ENCODE results near the gene LRRC25. TPM values are rescaled to one million over a fixed set of nuclear protein-coding genes. Genes with fewer than 3 reads are reported as not detected.
"Not testable (repeated sequence)": the region's sequence is repeated elsewhere in the genome, so short reads cannot be mapped to it uniquely, and the experiment has no call there.

The LRRC25 gene
- polyA plus RNA-seq, 2 of the 4 experiments (the other 2 are of a cell fraction): not detected

- no peak for ATAC-seq
- DNase-seq (ENCODE audit: low read depth in 1 of 2, low spot score in 1 of 2): no peak
- ChIA-PET POLR2A (interaction anchor here (1.2 kb wide), 1 partner anchor 29 kb away, joined by 7 read pairs; the partner anchor contains the start of gene GDF15), CTCF (interaction anchor here (1.2 to 7.3 kb wide), 3 partner anchors 31 to 54 kb away, joined by 3 to 37 read pairs (median 14); no protein-coding TSS in a partner anchor)
- Histone ChIP-seq H3K4me2 (no peak overlapping the region), H3K27ac (0 out of 6 replicates have a peak overlapping the region, but pooled peaks of 1 of the 2 experiments have one; percentile 3), H3K4me1 (no peaks in the 10 kb centered on the region), H3K9me3 (peaks cover 4% of the 10 kb centered on the region; the same call in 1 of the 3 replicates), H3K4me3 (no peak overlapping the region)
- FAIRE-seq: no peak
- no peak for TF ChIP-seq FOSB (CRISPR knock-in tag; IDR thresholded peaks at IDR 0.05)
- TF ChIP-seq HEYL (CRISPR knock-in tag; IDR thresholded peaks at IDR 0.05): no peak
- no peak for TF ChIP-seq HDAC2 (IDR thresholded peaks at IDR 0.05)
- 94% methylated on average over 2 of the region's 3 CpGs for WGBS (ENCODE audit: missing lambda C conversion rate)
These were observed 40.4 kb downstream of the LRRC25 start for GRCh38 chr19:18357041-18357440.

- DNase-seq (ENCODE audit: low read depth in 1 of 2, low spot score in 1 of 2); ATAC-seq; FAIRE-seq; H3K4me2 ChIP-seq; H3K4me3 ChIP-seq; H3K9me3 ChIP-seq; H3K4me1 ChIP-seq: not testable (repeated sequence)
- WGBS (ENCODE audit: missing lambda C conversion rate): 95% methylated on average over 7 of the region's 7 CpGs
- peak overlapping the region in 1 of 2 experiments; percentile 55; a peak in 1 of 6 replicates for H3K27ac ChIP-seq
- ChIA-PET POLR2A (interaction anchor here (0.6 to 1.7 kb wide), 2 partner anchors 31 to 49 kb away, joined by 6 read pairs; partner anchors contain the start of gene GDF15), CTCF (interaction anchor here (1.0 to 7.3 kb wide), 6 partner anchors 10 to 97 kb away, joined by 3 to 37 read pairs (median 4); no protein-coding TSS in a partner anchor)
These were observed 42.7 kb downstream of the LRRC25 start for GRCh38 chr19:18354743-18355142.

GRCh38 chr19:18353378-18354005 is 43.9 kb downstream of the LRRC25 start:
- POLR2A ChIA-PET: interaction anchor here (0.7 to 1.7 kb wide), 3 partner anchors 32 to 36 kb away, joined by 3 to 6 read pairs (median 3); partner anchors contain the start of gene GDF15
- 82% methylated on average over 8 of the region's 8 CpGs for WGBS (ENCODE audit: missing lambda C conversion rate)
- peaks cover 4% of the 10 kb centered on the region; the same call in 1 of the 3 replicates for H3K9me3 ChIP-seq
- ATAC-seq: no peak
- TF ChIP-seq EHMT2 (IDR thresholded peaks at IDR 0.05; ENCODE audit: low read depth) (no peak), CEBPB (IDR thresholded peaks at IDR 0.05) (peak; percentile 56 to 79; a peak in 3 of 4 replicates), POLR2AphosphoS2 (conservative IDR thresholded peaks at IDR 0.05; ENCODE audit: low read length) (no peak), CTCF (IDR thresholded peaks at IDR 0.05) (no peak)
- no peak for FAIRE-seq
- no peak overlapping the region for H3K4me2 ChIP-seq
- no peak overlapping the region for H3K4me3 ChIP-seq
- CTCF ChIA-PET: interaction anchor here (1.5 to 2.2 kb wide), 4 partner anchors 25 to 98 kb away, joined by 3 to 8 read pairs (median 4); no protein-coding TSS in a partner anchor
- H3K4me1 ChIP-seq: peaks cover 7% of the 10 kb centered on the region; the same call in 1 of the 3 replicates
- peak overlapping the region in 1 of 2 experiments; percentile 55; a peak in 3 of 6 replicates for H3K27ac ChIP-seq
- DNase-seq (ENCODE audit: low read depth in 1 of 2, low spot score in 1 of 2): no peak

GRCh38 chr19:18351544-18351943 is 45.9 kb downstream of the LRRC25 start:
- no peak overlapping the region for H3K4me2 ChIP-seq
- FAIRE-seq (no peak), ATAC-seq (no peak), DNase-seq (ENCODE audit: low read depth in 1 of 2, low spot score in 1 of 2) (no peak)
- ChIA-PET CTCF (interaction anchor here (0.8 to 4.4 kb wide), 7 partner anchors 11 to 62 kb away, joined by 4 to 109 read pairs (median 8); no protein-coding TSS in a partner anchor), POLR2A (interaction anchor here (0.7 kb wide), 1 partner anchor 29 kb away, joined by 4 read pairs; no protein-coding TSS in a partner anchor)
- peak overlapping the region in 1 of 2 experiments; percentile 62; a peak in 2 of 6 replicates for H3K27ac ChIP-seq
- H3K9me3 ChIP-seq: no peaks in the 10 kb centered on the region; the same call in 2 of the 3 replicates
- peaks cover 7% of the 10 kb centered on the region; the same call in 1 of the 3 replicates for H3K4me1 ChIP-seq
- WGBS (ENCODE audit: missing lambda C conversion rate): 85% methylated on average over 4 of the region's 7 CpGs
- H3K4me3 ChIP-seq: no peak overlapping the region
- TF ChIP-seq NR3C1 (IDR thresholded peaks at IDR 0.05): no peak
- TF ChIP-seq FOXS1 (CRISPR knock-in tag; IDR thresholded peaks at IDR 0.05): no peak
- TF ChIP-seq ESRRA (IDR thresholded peaks at IDR 0.05; ENCODE audit: borderline replicate concordance, low read length): no peak
- TF ChIP-seq FOSB (CRISPR knock-in tag; IDR thresholded peaks at IDR 0.05): no peak
- TF ChIP-seq JUNB (IDR thresholded peaks at IDR 0.05): no peak
- TF ChIP-seq PHF8 (IDR thresholded peaks at IDR 0.05; ENCODE audit: borderline replicate concordance, low read depth): no peak
- no peak for TF ChIP-seq KDM5A (IDR thresholded peaks at IDR 0.05)
- TF ChIP-seq CHD2 (IDR thresholded peaks at IDR 0.05; ENCODE audit: low read length, partially characterized antibody): no peak
- no peak for TF ChIP-seq SMC3 (IDR thresholded peaks at IDR 0.05)
- TF ChIP-seq REST (IDR thresholded peaks at IDR 0.05): no peak
- TF ChIP-seq CBX2 (IDR thresholded peaks at IDR 0.05; ENCODE audit: borderline replicate concordance, low read depth): no peak
- no peak for TF ChIP-seq CBX8 (IDR thresholded peaks at IDR 0.05)
- no peak for TF ChIP-seq EHF (CRISPR knock-in tag; IDR thresholded peaks at IDR 0.05)
- no peak for TF ChIP-seq SREBF2 (IDR thresholded peaks at IDR 0.05)
- no peak for TF ChIP-seq BHLHE40 (IDR thresholded peaks at IDR 0.05; ENCODE audit: low read depth, low read length)
- TF ChIP-seq HMGXB4 (CRISPR knock-in tag; IDR thresholded peaks at IDR 0.05; ENCODE audit: borderline replicate concordance): no peak

Data from A549 (cell line).